Fibroblast of lung (primary cell): ENCODE results near the gene SAPCD2.

Source experiments
- CTCF ChIP-seq, 2 donors: IDR thresholded peaks in 1 of 2; conservative IDR thresholded peaks in 1 of 2; 1 replicate in 1 of 2; 2 replicates in 1 of 2; pipeline ENCODE4 v1.5.1; 2011 to 2012; ENCODE audit warnings: low read length in 2 of 2, control low read depth in 1 of 2, inconsistent platforms in 1 of 2, low read depth in 1 of 2, mild to moderate bottlenecking in 1 of 2
- EZH2 ChIP-seq: IDR thresholded peaks from 2 replicates; pipeline ENCODE4 v1.5.1; 2012; ENCODE audit warnings: low read length, control low read depth, mild to moderate bottlenecking; ENCODE audit errors: missing control alignments

- no peak for TF ChIP-seq CTCF (conservative IDR thresholded peaks at IDR 0.05 in 1 of 2, IDR thresholded peaks at IDR 0.05 in 1 of 2; ENCODE audit: low read depth in 1 of 2, low read length in 2 of 2)
- TF ChIP-seq EZH2, result no peak
These were observed 26.6 kb upstream of the SAPCD2 start for GRCh38 chr9:137096785-137097546.
